Body of pancreas (tissue), 4 donors: ENCODE results near the gene CHRD.

Source experiments
- CTCF ChIP-seq, 7 experiments: fragments of 450-650 bp in 4 of 7; fragments of 200-600 bp in 3 of 7; sonication (generic) in 3 of 7; IDR thresholded peaks; one replicate each; pipeline ENCODE4 v1.5.1; 2016 to 2019; ENCODE audit warnings: antibody characterized with exemption in 7 of 7
- POLR2A ChIP-seq, 3 donors: fragments of 450-650 bp; IDR thresholded peaks; one replicate each; pipeline ENCODE4 v1.6.1; 2016; ENCODE audit warnings: antibody characterized with exemption in 3 of 3, mild to moderate bottlenecking in 2 of 3

- TF ChIP-seq CTCF (IDR thresholded peaks at IDR 0.05) = no peak
- no peak for TF ChIP-seq POLR2A (IDR thresholded peaks at IDR 0.05)
Observed at GRCh38 chr3:184387174-184387714, 7.4 kb downstream of the CHRD start.
